Non-pigmented ciliary epithelial cell (primary cell): ENCODE measurements around the gene PAM16.

Experiments used
- DNase-seq: peaks from one replicate; pipeline ENCODE4 v3.0.0-alpha.2; 2010; ENCODE audit warnings: low read depth

PAM16 gene

DNA sequence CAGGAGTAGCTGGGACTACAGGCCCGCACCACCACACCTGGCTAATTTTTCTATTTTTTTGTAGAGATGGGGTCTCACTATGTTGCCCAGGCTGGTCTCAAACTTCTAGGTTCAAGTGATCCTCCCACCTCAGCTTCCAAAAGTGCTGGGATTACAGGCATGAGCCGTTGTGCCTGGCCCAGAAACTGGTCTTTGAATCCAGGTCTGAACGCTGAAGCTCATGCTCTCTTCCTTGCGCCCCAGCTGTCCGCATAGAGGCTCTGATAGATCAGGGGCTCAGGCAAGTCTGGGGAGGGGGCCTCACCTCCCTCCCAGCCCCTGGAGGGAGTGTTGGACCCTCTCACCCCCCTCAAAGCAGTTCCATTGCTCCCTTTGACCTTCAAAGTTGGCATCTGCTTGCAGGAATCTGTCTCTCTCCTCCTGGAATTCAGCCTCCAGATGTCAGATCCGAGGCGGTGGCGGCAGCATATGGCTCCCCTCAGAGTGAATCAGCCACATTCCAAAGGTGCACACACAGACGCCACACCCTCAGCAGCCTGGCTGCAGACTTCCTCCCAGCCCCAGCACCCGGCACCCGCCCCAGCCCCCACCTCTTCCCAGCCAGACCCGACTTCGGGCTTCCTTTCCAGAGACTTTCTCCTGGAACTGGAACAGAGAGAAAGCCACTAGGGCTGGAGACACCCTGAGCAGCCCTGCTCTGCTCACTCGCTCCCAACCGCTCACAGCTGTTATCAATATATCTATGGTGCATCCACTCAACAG lies 52.2 kb downstream of the PAM16 start:
- peak; percentile 76 for DNase-seq

- no peak for DNase-seq
These were observed 53.6 kb downstream of the PAM16 start for GRCh38 chr16:4297480-4297879.

- no peak for DNase-seq
These were observed 55.5 kb downstream of the PAM16 start for GRCh38 chr16:4295581-4295980.

GRCh38 chr16:4293822-4294457 lies 57.2 kb downstream of the PAM16 start:
- DNase-seq: no peak

DNA sequence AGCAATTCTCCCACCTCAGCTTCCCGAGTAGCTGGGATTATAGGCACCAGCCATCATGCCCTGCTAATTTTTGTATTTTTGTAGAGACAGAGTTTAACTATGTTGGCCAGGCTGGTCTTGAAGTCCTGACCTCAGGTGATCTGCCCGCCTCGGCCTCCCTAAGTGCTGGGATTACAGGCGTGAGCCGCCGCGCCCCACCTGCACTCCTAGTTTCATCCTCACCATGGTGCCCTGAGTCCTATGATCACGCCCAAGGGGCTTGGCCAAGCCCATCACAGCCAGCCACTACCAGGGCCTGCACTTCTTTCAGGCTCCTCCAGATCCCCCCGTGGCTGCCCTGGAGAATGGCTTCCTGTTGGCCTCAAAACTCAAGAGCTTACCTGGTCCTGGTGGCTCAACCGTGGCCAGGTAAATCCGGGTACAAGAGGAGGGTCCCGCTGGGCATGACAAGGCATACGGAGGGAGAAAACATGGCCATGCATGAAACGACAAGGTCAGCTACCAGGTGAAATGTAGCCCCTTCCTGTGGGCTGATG lies 57.9 kb downstream of the PAM16 start:
- no peak for DNase-seq

GRCh38 chr16:4291699-4292098 lies 59.4 kb downstream of the PAM16 start:
- no peak for DNase-seq
